ENCODE data around the gene MYOC. TPM values are rescaled to one million over a fixed set of nuclear protein-coding genes. Genes with fewer than 3 reads are reported as not detected.
"Not testable (repeated sequence)": the region's sequence is repeated elsewhere in the genome, so short reads cannot be mapped to it uniquely, and the experiment has no call there.

MYOC gene
- not detected for total RNA-seq

- CTCF ChIA-PET, result no interaction called here
Measured at GRCh38 chr1:171652234-171652822, at the start of gene MYOC. Gene MYOC, minus strand, starts transcription at chr1:171652688. Its CDS starts 77 bp downstream, at chr1:171652611.

GRCh38 chr1:171699531-171699930 is 47.0 kb upstream of the MYOC start:
- CTCF ChIA-PET, result no interaction called here
- peaks cover 10% of the 10 kb centered on the region for H3K36me3 Mint-ChIP-seq
- H3K27me3 Mint-ChIP-seq, result no peaks in the 10 kb centered on the region
- H3K9me3 Mint-ChIP-seq (ENCODE audit: low read depth), result peaks cover 10% of the 10 kb centered on the region
- ATAC-seq (no peak), DNase-seq (no peak)
- H3K27ac Mint-ChIP-seq, result no peak overlapping the region
- H3K4me3 Mint-ChIP-seq, result no peak overlapping the region
- H3K4me1 Mint-ChIP-seq, result no peaks in the 10 kb centered on the region

More at GRCh38 chr1:171652234-171652822, at the start of gene MYOC:
- Mint-ChIP-seq H3K4me1 (peaks cover 8% of the 10 kb centered on the region), H3K36me3 (no peaks in the 10 kb centered on the region), H3K4me3 (no peak within 1 kb of the TSS), H3K9me3 (ENCODE audit: low read depth) (no peaks in the 10 kb centered on the region), H3K27ac (no peak within 1 kb of the TSS), H3K27me3 (peaks cover 49% of the 10 kb centered on the region)
- no peak for ATAC-seq
- DNase-seq, result no peak

- H3K9me3 Mint-ChIP-seq (ENCODE audit: low read depth), result peaks cover 12% of the 10 kb centered on the region
Measured at GRCh38 chr1:171695772-171696171, 43.3 kb upstream of the MYOC start.

GRCh38 chr1:171693541-171693940 is 41.1 kb upstream of the MYOC start:
- H3K36me3 Mint-ChIP-seq, CTCF ChIA-PET, H3K4me3 Mint-ChIP-seq, H3K4me1 Mint-ChIP-seq, ATAC-seq, H3K27me3 Mint-ChIP-seq, DNase-seq, H3K27ac Mint-ChIP-seq: not testable (repeated sequence)
- peaks cover 12% of the 10 kb centered on the region for H3K9me3 Mint-ChIP-seq (ENCODE audit: low read depth)

More at GRCh38 chr1:171695772-171696171, 43.3 kb upstream of the MYOC start:
- H3K27ac Mint-ChIP-seq, DNase-seq, H3K36me3 Mint-ChIP-seq, ATAC-seq, H3K4me1 Mint-ChIP-seq, CTCF ChIA-PET, H3K4me3 Mint-ChIP-seq, H3K27me3 Mint-ChIP-seq: not testable (repeated sequence)

- H3K27me3 Mint-ChIP-seq, result no peaks in the 10 kb centered on the region
- H3K4me3 Mint-ChIP-seq, result no peak overlapping the region
- no peak for ATAC-seq
Measured at GRCh38 chr1:171683870-171684269, 31.4 kb upstream of the MYOC start.

GRCh38 chr1:171680339-171680738 is 27.9 kb upstream of the MYOC start:
- no peak for ATAC-seq
- Mint-ChIP-seq H3K9me3 (ENCODE audit: low read depth) (no peaks in the 10 kb centered on the region), H3K36me3 (no peaks in the 10 kb centered on the region), H3K27ac (no peak overlapping the region), H3K4me3 (no peak overlapping the region), H3K27me3 (peaks cover 3% of the 10 kb centered on the region), H3K4me1 (no peaks in the 10 kb centered on the region)
- CTCF ChIA-PET, result no interaction called here
- no peak for DNase-seq

More at GRCh38 chr1:171683870-171684269, 31.4 kb upstream of the MYOC start:
- no peaks in the 10 kb centered on the region for H3K36me3 Mint-ChIP-seq
- no peak for DNase-seq
- H3K9me3 Mint-ChIP-seq (ENCODE audit: low read depth), result no peaks in the 10 kb centered on the region
- no peak overlapping the region for H3K27ac Mint-ChIP-seq
- H3K4me1 Mint-ChIP-seq, result no peaks in the 10 kb centered on the region
- CTCF ChIA-PET, result no interaction called here

- Mint-ChIP-seq H3K4me1 (no peaks in the 10 kb centered on the region), H3K9me3 (ENCODE audit: low read depth) (no peaks in the 10 kb centered on the region), H3K27ac (no peak overlapping the region), H3K4me3 (no peak overlapping the region), H3K36me3 (no peaks in the 10 kb centered on the region), H3K27me3 (peaks cover 20% of the 10 kb centered on the region)
- ATAC-seq (no peak), DNase-seq (no peak)
- CTCF ChIA-PET, result no interaction called here
Measured at GRCh38 chr1:171676823-171677222, 24.3 kb upstream of the MYOC start.

- Mint-ChIP-seq H3K9me3 (ENCODE audit: low read depth) (no peaks in the 10 kb centered on the region), H3K27me3 (peaks cover 22% of the 10 kb centered on the region), H3K4me1 (no peaks in the 10 kb centered on the region), H3K27ac (no peak overlapping the region), H3K36me3 (no peaks in the 10 kb centered on the region), H3K4me3 (no peak overlapping the region)
- ATAC-seq, result no peak
- CTCF ChIA-PET, result no interaction called here
- no peak for DNase-seq
Measured at GRCh38 chr1:171674431-171675405, 22.2 kb upstream of the MYOC start.

GRCh38 chr1:171670739-171671138 is 18.3 kb upstream of the MYOC start:
- Mint-ChIP-seq H3K36me3 (no peaks in the 10 kb centered on the region), H3K27me3 (peaks cover 29% of the 10 kb centered on the region), H3K9me3 (ENCODE audit: low read depth) (no peaks in the 10 kb centered on the region), H3K4me3 (no peak overlapping the region), H3K27ac (no peak overlapping the region), H3K4me1 (no peaks in the 10 kb centered on the region)
- CTCF ChIA-PET, result no interaction called here
- DNase-seq (no peak), ATAC-seq (no peak)

- no peaks in the 10 kb centered on the region for H3K36me3 Mint-ChIP-seq
Measured at GRCh38 chr1:171668372-171668771, 15.9 kb upstream of the MYOC start.

GRCh38 chr1:171666114-171666769 is 13.8 kb upstream of the MYOC start:
- ATAC-seq, result no peak
- DNase-seq, result no peak
- Mint-ChIP-seq H3K27me3 (peaks cover 12% of the 10 kb centered on the region), H3K4me3 (no peak overlapping the region), H3K4me1 (no peaks in the 10 kb centered on the region), H3K36me3 (no peaks in the 10 kb centered on the region), H3K9me3 (ENCODE audit: low read depth) (no peaks in the 10 kb centered on the region), H3K27ac (no peak overlapping the region)
- CTCF ChIA-PET, result interaction anchor here (0.8 kb wide), 1 partner anchor 75 kb away, joined by 3 read pairs; no protein-coding TSS in a partner anchor

More at GRCh38 chr1:171668372-171668771, 15.9 kb upstream of the MYOC start:
- H3K4me3 Mint-ChIP-seq, result no peak overlapping the region
- H3K4me1 Mint-ChIP-seq, result no peaks in the 10 kb centered on the region
- peaks cover 16% of the 10 kb centered on the region for H3K27me3 Mint-ChIP-seq
- CTCF ChIA-PET, result interaction anchor here (1.3 to 2.1 kb wide), 2 partner anchors 13 to 24 kb away, joined by 4 to 5 read pairs; no protein-coding TSS in a partner anchor
- no peaks in the 10 kb centered on the region for H3K9me3 Mint-ChIP-seq (ENCODE audit: low read depth)
- no peak overlapping the region for H3K27ac Mint-ChIP-seq
- no peak for ATAC-seq
- DNase-seq, result no peak

GRCh38 chr1:171664976-171665375 is 12.5 kb upstream of the MYOC start:
- peaks cover 10% of the 10 kb centered on the region for H3K27me3 Mint-ChIP-seq
- CTCF ChIA-PET, result interaction anchor here (0.9 kb wide), 1 partner anchor 20 kb away, joined by 3 read pairs; no protein-coding TSS in a partner anchor
- H3K4me3 Mint-ChIP-seq, result no peak overlapping the region
- no peaks in the 10 kb centered on the region for H3K9me3 Mint-ChIP-seq (ENCODE audit: low read depth)
- no peak overlapping the region for H3K27ac Mint-ChIP-seq
- DNase-seq (no peak), ATAC-seq (no peak)
- no peaks in the 10 kb centered on the region for H3K4me1 Mint-ChIP-seq
- H3K36me3 Mint-ChIP-seq, result no peaks in the 10 kb centered on the region

- H3K27ac Mint-ChIP-seq, result no peak overlapping the region
- no peaks in the 10 kb centered on the region for H3K4me1 Mint-ChIP-seq
- peaks cover 10% of the 10 kb centered on the region for H3K27me3 Mint-ChIP-seq
- CTCF ChIA-PET, result no interaction called here
- DNase-seq (no peak), ATAC-seq (no peak)
- no peaks in the 10 kb centered on the region for H3K36me3 Mint-ChIP-seq
- no peak overlapping the region for H3K4me3 Mint-ChIP-seq
- H3K9me3 Mint-ChIP-seq (ENCODE audit: low read depth), result no peaks in the 10 kb centered on the region
Measured at GRCh38 chr1:171663854-171664575, 11.5 kb upstream of the MYOC start.

All from activated CD8-positive, alpha-beta memory T cell treated with anti-CD3 and anti-CD28 coated beads, Interleukin-2, amount 10 ng/mL, durations not matched to agents 7 days and 5 days (primary cell).